Testis (tissue), 2 donors: ENCODE results near the gene PSMG1.

Experiments
- POLR2A ChIP-seq: fragments of 450-650 bp; IDR thresholded peaks from one replicate; pipeline ENCODE4 v1.6.1; 2017; ENCODE audit warnings: antibody characterized with exemption, mild to moderate bottlenecking, moderate library complexity
- TF ChIP-seq, protein P1 (sequence below), 3 experiments: fragments of 450-650 bp in 2 of 3; fragments of 200-600 bp in 1 of 3; sonication (generic) in 1 of 3; IDR thresholded peaks; one replicate each; pipeline ENCODE4 v1.5.1; 2016 to 2019; ENCODE audit warnings: antibody characterized with exemption in 3 of 3, mild to moderate bottlenecking in 2 of 3, moderate library complexity in 1 of 3

- TF ChIP-seq, protein P1, sequence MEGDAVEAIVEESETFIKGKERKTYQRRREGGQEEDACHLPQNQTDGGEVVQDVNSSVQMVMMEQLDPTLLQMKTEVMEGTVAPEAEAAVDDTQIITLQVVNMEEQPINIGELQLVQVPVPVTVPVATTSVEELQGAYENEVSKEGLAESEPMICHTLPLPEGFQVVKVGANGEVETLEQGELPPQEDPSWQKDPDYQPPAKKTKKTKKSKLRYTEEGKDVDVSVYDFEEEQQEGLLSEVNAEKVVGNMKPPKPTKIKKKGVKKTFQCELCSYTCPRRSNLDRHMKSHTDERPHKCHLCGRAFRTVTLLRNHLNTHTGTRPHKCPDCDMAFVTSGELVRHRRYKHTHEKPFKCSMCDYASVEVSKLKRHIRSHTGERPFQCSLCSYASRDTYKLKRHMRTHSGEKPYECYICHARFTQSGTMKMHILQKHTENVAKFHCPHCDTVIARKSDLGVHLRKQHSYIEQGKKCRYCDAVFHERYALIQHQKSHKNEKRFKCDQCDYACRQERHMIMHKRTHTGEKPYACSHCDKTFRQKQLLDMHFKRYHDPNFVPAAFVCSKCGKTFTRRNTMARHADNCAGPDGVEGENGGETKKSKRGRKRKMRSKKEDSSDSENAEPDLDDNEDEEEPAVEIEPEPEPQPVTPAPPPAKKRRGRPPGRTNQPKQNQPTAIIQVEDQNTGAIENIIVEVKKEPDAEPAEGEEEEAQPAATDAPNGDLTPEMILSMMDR (IDR thresholded peaks at IDR 0.05), result no peak
- no peak for TF ChIP-seq POLR2A
Measured at GRCh38 chr21:39134288-39134810, 48.9 kb downstream of the PSMG1 start.
